GM23338 (cell line): ENCODE data around the gene ZNF483. TPM values are rescaled to one million over a fixed set of nuclear protein-coding genes. Genes with fewer than 3 reads are reported as not detected.

Experiments
- ATAC-seq: fragments of 200-7000 bp; cut with Tn5 transposase; 3 replicates; pipeline ENCODE4 v1.9.1; 2020
- DNase-seq: peaks from one replicate; pipeline ENCODE4 v3.0.0-alpha.2; 2015; ENCODE audit warnings: low spot score
- H2AFZ ChIP-seq: fragments of 200-600 bp; sonication (generic); 2 replicates; pipeline ENCODE4 v1.8.0; 2016; ENCODE audit warnings: antibody characterized with exemption, mild to moderate bottlenecking, moderate library complexity
- H3F3A ChIP-seq: fragments of 200-600 bp; sonication (generic); replicated peaks from 2 replicates; pipeline ENCODE4 v1.8.0; 2017; ENCODE audit warnings: antibody characterized with exemption, mixed run types, low read depth
- H3K27ac ChIP-seq: fragments of 200-600 bp; sonication (generic); 2 replicates; pipeline ENCODE4 v1.6.1; 2016; ENCODE audit warnings: low read depth
- H3K27me3 ChIP-seq: fragments of 200-600 bp; sonication (generic); 2 replicates; pipeline ENCODE4 v1.8.0; 2016; ENCODE audit warnings: mild to moderate bottlenecking, mixed run types, moderate library complexity; ENCODE audit not compliant: insufficient read depth
- H3K36me3 ChIP-seq: fragments of 200-600 bp; sonication (generic); 2 replicates; pipeline ENCODE4 v1.8.0; 2016; ENCODE audit warnings: mild to moderate bottlenecking; ENCODE audit not compliant: insufficient read depth
- H3K4me1 ChIP-seq: fragments of 200-600 bp; sonication (generic); 2 replicates; pipeline ENCODE4 v1.8.0; 2016; ENCODE audit warnings: mild to moderate bottlenecking, moderate library complexity; ENCODE audit not compliant: insufficient read depth
- H3K4me2 ChIP-seq: fragments of 200-600 bp; sonication (generic); 2 replicates; pipeline ENCODE4 v1.7.1; 2017; ENCODE audit warnings: mixed run types
- H3K4me3 ChIP-seq: fragments of 200-600 bp; sonication (generic); 2 replicates; pipeline ENCODE4 v1.6.1; 2016; ENCODE audit warnings: mixed run types
- H3K79me2 ChIP-seq: fragments of 200-600 bp; sonication (generic); replicated peaks from 2 replicates; pipeline ENCODE4 v1.8.0; 2017; ENCODE audit warnings: mild to moderate bottlenecking; ENCODE audit not compliant: insufficient read depth
- H3K9me2 ChIP-seq: fragments of 200-600 bp; sonication (generic); 2 replicates; pipeline ENCODE4 v1.8.0; 2017; ENCODE audit not compliant: insufficient read depth
- H4K20me1 ChIP-seq: fragments of 200-600 bp; sonication (generic); replicated peaks from 2 replicates; pipeline ENCODE4 v1.8.0; 2017; ENCODE audit warnings: mild to moderate bottlenecking; ENCODE audit not compliant: insufficient read depth
- H3K27ac Mint-ChIP-seq: 2 replicates; pipeline ENCODE4 v1.8.0; 2020; ENCODE audit warnings: inconsistent platforms, mild to moderate bottlenecking, moderate library complexity, mixed read lengths
- H3K27me3 Mint-ChIP-seq: 3 replicates; pipeline ENCODE4 v1.8.0; 2022; ENCODE audit warnings: low read depth, mild to moderate bottlenecking, moderate library complexity, mixed read lengths, inconsistent platforms; ENCODE audit not compliant: insufficient read depth, poor library complexity
- H3K36me3 Mint-ChIP-seq: 3 replicates; pipeline ENCODE4 v1.8.0; 2021; ENCODE audit warnings: low read depth, mild to moderate bottlenecking, inconsistent platforms, moderate library complexity, mixed read lengths
- H3K4me1 Mint-ChIP-seq: 3 replicates; pipeline ENCODE4 v1.8.0; 2020; ENCODE audit warnings: mild to moderate bottlenecking, inconsistent platforms, mixed read lengths
- H3K4me3 Mint-ChIP-seq: 3 replicates; pipeline ENCODE4 v1.8.0; 2021; ENCODE audit warnings: moderate library complexity, mild to moderate bottlenecking, inconsistent platforms, mixed read lengths
- H3K9me3 Mint-ChIP-seq: 3 replicates; pipeline ENCODE4 v1.8.0; 2020; ENCODE audit warnings: moderate library complexity, mild to moderate bottlenecking, inconsistent platforms, mixed read lengths
- CREB1 ChIP-seq: fragments of 250-450 bp; sonication (Bioruptor Pico); IDR thresholded peaks from 2 replicates; pipeline ENCODE4 v1.5.0; 2020; ENCODE audit warnings: low read depth, mild to moderate bottlenecking, moderate library complexity
- EZH2 ChIP-seq: fragments of 200-600 bp; sonication (generic); IDR thresholded peaks from one replicate; pipeline ENCODE4 v1.8.0; 2017; ENCODE audit warnings: antibody characterized with exemption, mild to moderate bottlenecking, low read depth; ENCODE audit not compliant: unreplicated experiment
- EZH2phosphoT487 ChIP-seq: fragments of 200-600 bp; sonication (generic); IDR thresholded peaks from one replicate; pipeline ENCODE4 v1.8.1; 2018; ENCODE audit warnings: antibody characterized with exemption; ENCODE audit not compliant: unreplicated experiment
- JUNB ChIP-seq: IDR thresholded peaks from one replicate; pipeline ENCODE4 v1.6.1; 2016; ENCODE audit warnings: antibody characterized with exemption; ENCODE audit not compliant: unreplicated experiment
- NANOG ChIP-seq: IDR thresholded peaks from 2 replicates; pipeline ENCODE4 v1.6.1; 2016; ENCODE audit warnings: antibody characterized with exemption, borderline replicate concordance
- POLR2AphosphoS5 ChIP-seq: IDR thresholded peaks from 2 replicates; pipeline ENCODE4 v1.6.1; 2016; ENCODE audit warnings: antibody characterized with exemption, low read depth
- STAT1 ChIP-seq: IDR thresholded peaks from one replicate; pipeline ENCODE4 v1.6.1; 2016; ENCODE audit warnings: antibody characterized with exemption; ENCODE audit not compliant: unreplicated experiment
- ZNF114 ChIP-seq: fragments of 250-450 bp; sonication (Bioruptor Pico); IDR thresholded peaks from 2 replicates; pipeline ENCODE4 v1.5.0; 2020; ENCODE audit warnings: mild to moderate bottlenecking, moderate library complexity
- ZNF331 ChIP-seq: fragments of 250-450 bp; sonication (Bioruptor Pico); IDR thresholded peaks from 2 replicates; pipeline ENCODE4 v1.5.0; 2020; ENCODE audit warnings: low read depth, mild to moderate bottlenecking, moderate library complexity
- polyA plus RNA-seq: library from polyadenylated mRNA; unstranded; fragments of >200 nt; fragmentation: Nextera tagmentation; extraction: Ambion mirVana; gene quantifications from 2 replicates; pipeline ENCODE4 v1.2.1, GENCODE V29; 2016
- total RNA-seq: library from RNA; depleted of rRNA; stranded (reverse); fragments of >200 nt; shearing (Covaris generic); gene quantifications from 2 replicates; pipeline ENCODE4 v1.2.3, GENCODE V29; 2014
- TF ChIP-seq, protein P1 (sequence below): IDR thresholded peaks from one replicate; pipeline ENCODE4 v1.6.1; 2018; ENCODE audit warnings: antibody characterized with exemption; ENCODE audit not compliant: unreplicated experiment
- TF ChIP-seq, protein P2 (sequence below): IDR thresholded peaks from 2 replicates; pipeline ENCODE4 v1.6.1; 2016; ENCODE audit warnings: antibody characterized with exemption
- TF ChIP-seq, protein P3 (sequence below): fragments of 250-450 bp; sonication (Bioruptor Pico); IDR thresholded peaks from 2 replicates; pipeline ENCODE4 v1.5.0; 2020; ENCODE audit warnings: mild to moderate bottlenecking, moderate library complexity

Gene ZNF483
- total and polyA plus RNA-seq, 2 experiments from 2014 or later, result 9.7 to 112 TPM

DNA sequence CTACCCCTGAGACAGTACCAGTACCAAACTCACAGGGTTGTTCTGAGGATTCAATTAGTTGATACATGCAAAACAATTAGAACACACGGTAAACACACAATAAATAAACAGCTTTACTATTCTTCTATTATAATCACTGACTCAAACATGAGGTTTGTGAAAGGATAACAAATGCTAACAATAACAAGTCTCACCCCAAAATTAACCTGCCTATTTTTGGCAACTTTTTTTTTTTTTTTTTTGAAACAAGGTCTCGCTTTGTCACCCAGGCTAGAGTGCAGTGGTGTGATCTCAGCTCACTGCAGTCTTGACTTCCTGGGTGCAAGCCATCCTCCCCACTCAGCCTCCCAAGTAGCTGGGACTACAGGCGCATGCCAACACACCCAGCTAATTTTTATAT, 47.3 kb upstream of the ZNF483 start (continued):
- TF ChIP-seq, protein P1, sequence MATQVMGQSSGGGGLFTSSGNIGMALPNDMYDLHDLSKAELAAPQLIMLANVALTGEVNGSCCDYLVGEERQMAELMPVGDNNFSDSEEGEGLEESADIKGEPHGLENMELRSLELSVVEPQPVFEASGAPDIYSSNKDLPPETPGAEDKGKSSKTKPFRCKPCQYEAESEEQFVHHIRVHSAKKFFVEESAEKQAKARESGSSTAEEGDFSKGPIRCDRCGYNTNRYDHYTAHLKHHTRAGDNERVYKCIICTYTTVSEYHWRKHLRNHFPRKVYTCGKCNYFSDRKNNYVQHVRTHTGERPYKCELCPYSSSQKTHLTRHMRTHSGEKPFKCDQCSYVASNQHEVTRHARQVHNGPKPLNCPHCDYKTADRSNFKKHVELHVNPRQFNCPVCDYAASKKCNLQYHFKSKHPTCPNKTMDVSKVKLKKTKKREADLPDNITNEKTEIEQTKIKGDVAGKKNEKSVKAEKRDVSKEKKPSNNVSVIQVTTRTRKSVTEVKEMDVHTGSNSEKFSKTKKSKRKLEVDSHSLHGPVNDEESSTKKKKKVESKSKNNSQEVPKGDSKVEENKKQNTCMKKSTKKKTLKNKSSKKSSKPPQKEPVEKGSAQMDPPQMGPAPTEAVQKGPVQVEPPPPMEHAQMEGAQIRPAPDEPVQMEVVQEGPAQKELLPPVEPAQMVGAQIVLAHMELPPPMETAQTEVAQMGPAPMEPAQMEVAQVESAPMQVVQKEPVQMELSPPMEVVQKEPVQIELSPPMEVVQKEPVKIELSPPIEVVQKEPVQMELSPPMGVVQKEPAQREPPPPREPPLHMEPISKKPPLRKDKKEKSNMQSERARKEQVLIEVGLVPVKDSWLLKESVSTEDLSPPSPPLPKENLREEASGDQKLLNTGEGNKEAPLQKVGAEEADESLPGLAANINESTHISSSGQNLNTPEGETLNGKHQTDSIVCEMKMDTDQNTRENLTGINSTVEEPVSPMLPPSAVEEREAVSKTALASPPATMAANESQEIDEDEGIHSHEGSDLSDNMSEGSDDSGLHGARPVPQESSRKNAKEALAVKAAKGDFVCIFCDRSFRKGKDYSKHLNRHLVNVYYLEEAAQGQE, result no peak
- TF ChIP-seq CREB1 (CRISPR knock-in tag) (no peak), NANOG (no peak), ZNF331 (CRISPR knock-in tag) (no peak), EZH2 (no peak), STAT1 (no peak), POLR2AphosphoS5 (no peak), EZH2phosphoT487 (no peak), ZNF114 (CRISPR knock-in tag) (no peak)
- TF ChIP-seq, protein P2, sequence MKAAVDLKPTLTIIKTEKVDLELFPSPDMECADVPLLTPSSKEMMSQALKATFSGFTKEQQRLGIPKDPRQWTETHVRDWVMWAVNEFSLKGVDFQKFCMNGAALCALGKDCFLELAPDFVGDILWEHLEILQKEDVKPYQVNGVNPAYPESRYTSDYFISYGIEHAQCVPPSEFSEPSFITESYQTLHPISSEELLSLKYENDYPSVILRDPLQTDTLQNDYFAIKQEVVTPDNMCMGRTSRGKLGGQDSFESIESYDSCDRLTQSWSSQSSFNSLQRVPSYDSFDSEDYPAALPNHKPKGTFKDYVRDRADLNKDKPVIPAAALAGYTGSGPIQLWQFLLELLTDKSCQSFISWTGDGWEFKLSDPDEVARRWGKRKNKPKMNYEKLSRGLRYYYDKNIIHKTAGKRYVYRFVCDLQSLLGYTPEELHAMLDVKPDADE, result no peak

DNA sequence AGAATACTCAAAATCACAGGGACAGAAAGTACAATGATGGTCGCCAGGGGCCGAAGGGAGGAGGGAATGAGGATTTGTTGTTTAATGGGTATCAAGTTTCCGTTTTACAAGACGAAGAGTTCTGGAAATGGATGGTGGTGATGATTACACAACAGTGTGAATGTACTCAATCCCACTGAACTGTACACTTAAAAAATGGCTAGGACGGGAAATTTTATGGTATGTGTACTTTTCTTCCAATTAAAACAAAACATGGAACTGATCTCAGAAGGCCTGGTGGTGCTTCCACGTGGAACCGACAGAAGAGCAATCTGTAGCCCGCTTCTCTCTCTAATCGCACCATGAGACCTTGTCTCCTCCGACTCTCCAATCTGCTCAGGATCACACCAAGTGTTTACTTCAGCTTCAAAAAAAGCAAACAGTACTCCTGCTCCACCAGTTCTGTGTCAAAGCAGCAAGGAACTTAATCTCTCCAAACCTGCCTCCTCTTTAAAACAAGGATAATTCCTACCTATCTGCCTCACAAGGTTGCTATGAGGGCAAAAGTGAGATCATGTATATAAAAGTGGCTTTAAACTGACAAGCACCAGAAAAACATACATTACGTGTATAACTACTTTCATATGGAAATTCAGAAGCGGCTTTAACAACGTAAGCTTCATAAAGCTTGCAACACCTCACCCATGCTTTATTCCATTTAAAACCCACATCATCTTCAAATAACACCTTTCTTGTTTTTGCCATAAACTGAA, 42.9 kb upstream of the ZNF483 start:
- H3K27me3 Mint-ChIP-seq, result peaks cover 3% of the 10 kb centered on the region
- DNase-seq (peak; percentile 32), ATAC-seq (no peak)
- peak overlapping the region; percentile 97 for H3K27ac Mint-ChIP-seq
- H3K4me2 ChIP-seq, result peak overlapping the region; percentile 90
- peaks cover 20% of the 10 kb centered on the region for H3F3A ChIP-seq
- H3K9me2 ChIP-seq, result no peaks in the 10 kb centered on the region
- H3K79me2 ChIP-seq, result peaks cover 65% of the 10 kb centered on the region
- no peaks in the 10 kb centered on the region for H3K27me3 ChIP-seq
- H3K4me3 ChIP-seq, result peak overlapping the region; percentile 99
- peak overlapping the region; percentile 86 for H3K4me3 Mint-ChIP-seq
- H3K27ac ChIP-seq, result peak overlapping the region; percentile 80
- no peaks in the 10 kb centered on the region for H3K9me3 Mint-ChIP-seq
- H2AFZ ChIP-seq, result no peak overlapping the region
- H4K20me1 ChIP-seq, result peaks cover 3% of the 10 kb centered on the region; the same call in 1 of the 2 replicates
- peaks cover 24% of the 10 kb centered on the region for H3K4me1 ChIP-seq
- peaks cover 29% of the 10 kb centered on the region for H3K4me1 Mint-ChIP-seq
- H3K36me3 Mint-ChIP-seq, result peaks cover 4% of the 10 kb centered on the region; the same call in 1 of the 3 replicates
- H3K36me3 ChIP-seq, result no peaks in the 10 kb centered on the region
- TF ChIP-seq ZNF331 (CRISPR knock-in tag) (no peak), EZH2 (no peak), JUNB (no peak), ZNF114 (CRISPR knock-in tag) (no peak), POLR2AphosphoS5 (no peak), STAT1 (no peak)
- TF ChIP-seq, protein P3, sequence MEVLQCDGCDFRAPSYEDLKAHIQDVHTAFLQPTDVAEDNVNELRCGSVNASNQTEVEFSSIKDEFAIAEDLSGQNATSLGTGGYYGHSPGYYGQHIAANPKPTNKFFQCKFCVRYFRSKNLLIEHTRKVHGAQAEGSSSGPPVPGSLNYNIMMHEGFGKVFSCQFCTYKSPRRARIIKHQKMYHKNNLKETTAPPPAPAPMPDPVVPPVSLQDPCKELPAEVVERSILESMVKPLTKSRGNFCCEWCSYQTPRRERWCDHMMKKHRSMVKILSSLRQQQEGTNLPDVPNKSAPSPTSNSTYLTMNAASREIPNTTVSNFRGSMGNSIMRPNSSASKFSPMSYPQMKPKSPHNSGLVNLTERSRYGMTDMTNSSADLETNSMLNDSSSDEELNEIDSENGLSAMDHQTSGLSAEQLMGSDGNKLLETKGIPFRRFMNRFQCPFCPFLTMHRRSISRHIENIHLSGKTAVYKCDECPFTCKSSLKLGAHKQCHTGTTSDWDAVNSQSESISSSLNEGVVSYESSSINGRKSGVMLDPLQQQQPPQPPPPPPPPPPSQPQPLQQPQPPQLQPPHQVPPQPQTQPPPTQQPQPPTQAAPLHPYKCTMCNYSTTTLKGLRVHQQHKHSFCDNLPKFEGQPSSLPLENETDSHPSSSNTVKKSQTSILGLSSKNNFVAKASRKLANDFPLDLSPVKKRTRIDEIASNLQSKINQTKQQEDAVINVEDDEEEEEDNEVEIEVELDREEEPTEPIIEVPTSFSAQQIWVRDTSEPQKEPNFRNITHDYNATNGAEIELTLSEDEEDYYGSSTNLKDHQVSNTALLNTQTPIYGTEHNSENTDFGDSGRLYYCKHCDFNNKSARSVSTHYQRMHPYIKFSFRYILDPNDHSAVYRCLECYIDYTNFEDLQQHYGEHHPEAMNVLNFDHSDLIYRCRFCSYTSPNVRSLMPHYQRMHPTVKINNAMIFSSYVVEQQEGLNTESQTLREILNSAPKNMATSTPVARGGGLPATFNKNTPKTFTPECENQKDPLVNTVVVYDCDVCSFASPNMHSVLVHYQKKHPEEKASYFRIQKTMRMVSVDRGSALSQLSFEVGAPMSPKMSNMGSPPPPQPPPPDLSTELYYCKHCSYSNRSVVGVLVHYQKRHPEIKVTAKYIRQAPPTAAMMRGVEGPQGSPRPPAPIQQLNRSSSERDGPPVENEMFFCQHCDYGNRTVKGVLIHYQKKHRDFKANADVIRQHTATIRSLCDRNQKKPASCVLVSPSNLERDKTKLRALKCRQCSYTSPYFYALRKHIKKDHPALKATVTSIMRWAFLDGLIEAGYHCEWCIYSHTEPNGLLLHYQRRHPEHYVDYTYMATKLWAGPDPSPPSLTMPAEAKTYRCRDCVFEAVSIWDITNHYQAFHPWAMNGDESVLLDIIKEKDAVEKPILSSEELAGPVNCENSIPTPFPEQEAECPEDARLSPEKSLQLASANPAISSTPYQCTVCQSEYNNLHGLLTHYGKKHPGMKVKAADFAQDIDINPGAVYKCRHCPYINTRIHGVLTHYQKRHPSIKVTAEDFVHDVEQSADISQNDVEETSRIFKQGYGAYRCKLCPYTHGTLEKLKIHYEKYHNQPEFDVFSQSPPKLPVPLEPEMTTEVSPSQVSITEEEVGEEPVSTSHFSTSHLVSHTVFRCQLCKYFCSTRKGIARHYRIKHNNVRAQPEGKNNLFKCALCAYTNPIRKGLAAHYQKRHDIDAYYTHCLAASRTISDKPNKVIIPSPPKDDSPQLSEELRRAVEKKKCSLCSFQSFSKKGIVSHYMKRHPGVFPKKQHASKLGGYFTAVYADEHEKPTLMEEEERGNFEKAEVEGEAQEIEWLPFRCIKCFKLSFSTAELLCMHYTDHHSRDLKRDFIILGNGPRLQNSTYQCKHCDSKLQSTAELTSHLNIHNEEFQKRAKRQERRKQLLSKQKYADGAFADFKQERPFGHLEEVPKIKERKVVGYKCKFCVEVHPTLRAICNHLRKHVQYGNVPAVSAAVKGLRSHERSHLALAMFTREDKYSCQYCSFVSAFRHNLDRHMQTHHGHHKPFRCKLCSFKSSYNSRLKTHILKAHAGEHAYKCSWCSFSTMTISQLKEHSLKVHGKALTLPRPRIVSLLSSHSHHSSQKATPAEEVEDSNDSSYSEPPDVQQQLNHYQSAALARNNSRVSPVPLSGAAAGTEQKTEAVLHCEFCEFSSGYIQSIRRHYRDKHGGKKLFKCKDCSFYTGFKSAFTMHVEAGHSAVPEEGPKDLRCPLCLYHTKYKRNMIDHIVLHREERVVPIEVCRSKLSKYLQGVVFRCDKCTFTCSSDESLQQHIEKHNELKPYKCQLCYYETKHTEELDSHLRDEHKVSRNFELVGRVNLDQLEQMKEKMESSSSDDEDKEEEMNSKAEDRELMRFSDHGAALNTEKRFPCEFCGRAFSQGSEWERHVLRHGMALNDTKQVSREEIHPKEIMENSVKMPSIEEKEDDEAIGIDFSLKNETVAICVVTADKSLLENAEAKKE (CRISPR knock-in tag), result no peak
- TF ChIP-seq, protein P2, result no peak
